Neutrophil (primary cell): ENCODE measurements around the gene CDR2.

Experiments
- H3K27ac ChIP-seq: fragments of 200-600 bp; sonication (generic); 2 replicates; pipeline ENCODE4 v1.5.1; 2016; ENCODE audit warnings: mild to moderate bottlenecking, moderate library complexity
- H3K27me3 ChIP-seq: fragments of 200-600 bp; sonication (generic); 2 replicates; pipeline ENCODE4 v1.6.0; 2016; ENCODE audit warnings: mild to moderate bottlenecking
- H3K36me3 ChIP-seq: fragments of 200-600 bp; sonication (generic); 2 replicates; pipeline ENCODE4 v1.5.1; 2017
- H3K4me1 ChIP-seq, 2 experiments: fragments of 200-600 bp in 1 of 2; sonication (generic) in 1 of 2; 1 replicate in 1 of 2; 2 replicates in 1 of 2; pipeline versions ENCODE4 v1.5.1 to v1.6.1; 2013 to 2016; ENCODE audit warnings: low read depth in 1 of 2, low read length in 1 of 2, mild to moderate bottlenecking in 1 of 2, moderate library complexity in 1 of 2; ENCODE audit not compliant: control insufficient read depth in 1 of 2, insufficient read depth in 1 of 2
- H3K4me3 ChIP-seq, 2 experiments: fragments of 200-600 bp in 1 of 2; sonication (generic) in 1 of 2; 1 replicate in 1 of 2; 2 replicates in 1 of 2; pipeline ENCODE4 v1.5.1; 2013 to 2016; ENCODE audit warnings: low read depth in 1 of 2, low read length in 1 of 2, mild to moderate bottlenecking in 1 of 2, moderate library complexity in 1 of 2
- H3K9me3 ChIP-seq: fragments of 200-600 bp; sonication (generic); 2 replicates; pipeline ENCODE4 v1.5.1; 2016
- CTCF ChIP-seq: fragments of 200-600 bp; sonication (generic); IDR thresholded peaks from 2 replicates; pipeline ENCODE4 v1.5.1; 2016; ENCODE audit warnings: antibody characterized with exemption

CDR2 gene

GRCh38 chr16:22320572-22321339 lies 53.7 kb downstream of the CDR2 start:
- peaks cover 53% of the 10 kb centered on the region for H3K36me3 ChIP-seq
- no peaks in the 10 kb centered on the region for H3K27me3 ChIP-seq
- no peak overlapping the region for H3K4me3 ChIP-seq
- peaks cover 0 to 3% of the 10 kb centered on the region in 2 experiments for H3K4me1 ChIP-seq
- TF ChIP-seq CTCF: no peak
- no peaks in the 10 kb centered on the region for H3K9me3 ChIP-seq
- no peak overlapping the region for H3K27ac ChIP-seq

DNA sequence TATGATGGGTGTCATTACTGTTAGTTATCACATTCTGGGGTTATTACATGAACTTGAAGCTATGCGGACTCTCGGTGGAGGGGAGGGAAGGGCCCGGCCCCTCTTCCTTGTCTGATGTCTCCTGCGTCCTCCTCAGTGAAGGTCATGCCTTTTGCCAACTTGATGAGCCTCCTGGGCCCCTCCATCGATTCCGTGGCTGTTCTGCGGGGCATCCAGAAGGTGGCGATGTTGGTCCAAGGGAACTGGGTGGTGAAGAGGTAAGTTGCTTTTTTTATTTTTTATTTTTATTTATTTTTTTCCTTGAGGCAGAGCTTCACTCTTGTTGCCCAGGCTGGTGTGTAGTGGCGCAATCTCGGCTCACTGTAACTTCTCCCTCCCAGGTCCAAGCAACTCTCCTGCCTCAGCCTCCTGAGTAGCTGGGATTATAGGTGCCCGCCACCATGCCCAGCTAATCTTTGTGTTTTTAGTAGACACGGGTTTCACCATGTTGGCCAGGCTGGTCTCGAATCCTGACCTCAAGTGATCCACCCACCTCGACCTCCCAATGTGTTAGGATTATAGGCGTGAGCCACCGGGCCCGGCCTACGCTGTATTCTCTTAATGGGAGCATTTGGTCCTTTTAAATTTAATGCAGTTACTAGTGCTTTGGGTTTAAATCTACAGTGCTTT lies 55.6 kb downstream of the CDR2 start:
- Histone ChIP-seq H3K4me3 (no peak overlapping the region), H3K4me1 (peaks cover 0 to 3% of the 10 kb centered on the region in 2 experiments), H3K36me3 (peaks cover 48% of the 10 kb centered on the region), H3K27ac (no peak overlapping the region), H3K27me3 (no peaks in the 10 kb centered on the region), H3K9me3 (no peaks in the 10 kb centered on the region)
- TF ChIP-seq CTCF: peak; percentile 46

- Histone ChIP-seq H3K9me3 (no peaks in the 10 kb centered on the region), H3K27ac (no peak overlapping the region), H3K27me3 (no peaks in the 10 kb centered on the region), H3K36me3 (peaks cover 50% of the 10 kb centered on the region), H3K4me1 (peaks cover 0 to 3% of the 10 kb centered on the region in 2 experiments), H3K4me3 (no peak overlapping the region)
- no peak for TF ChIP-seq CTCF
Observed at GRCh38 chr16:22317625-22318024, 56.8 kb downstream of the CDR2 start.

GRCh38 chr16:22317001-22317530 lies 57.4 kb downstream of the CDR2 start:
- Histone ChIP-seq H3K36me3 (peaks cover 55% of the 10 kb centered on the region), H3K27me3 (no peaks in the 10 kb centered on the region), H3K27ac (no peak overlapping the region), H3K4me1 (peaks cover 0 to 3% of the 10 kb centered on the region in 2 experiments), H3K4me3 (no peak overlapping the region), H3K9me3 (no peaks in the 10 kb centered on the region)
- TF ChIP-seq CTCF: no peak

DNA sequence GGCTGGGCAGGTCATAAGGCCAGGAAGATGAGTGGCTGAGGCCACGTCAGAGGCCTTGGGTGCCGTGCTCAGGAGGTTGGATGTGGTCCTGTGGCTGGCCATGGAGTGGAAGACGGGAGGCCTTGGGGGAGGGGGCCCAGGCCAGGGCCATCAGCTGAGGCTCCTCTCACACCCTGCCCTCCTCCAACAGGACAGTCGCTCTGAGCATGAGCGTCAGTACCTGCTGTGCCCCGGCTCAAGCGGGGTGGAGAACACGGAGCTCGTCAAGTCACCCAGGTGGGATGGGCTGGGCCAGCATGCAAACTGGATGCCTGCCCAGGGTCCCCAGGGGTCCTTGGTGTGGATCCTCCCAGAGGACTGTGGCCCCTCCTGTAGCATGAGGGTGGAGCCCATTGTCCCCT lies 58.0 kb downstream of the CDR2 start:
- Histone ChIP-seq H3K4me3 (no peak overlapping the region), H3K27ac (no peak overlapping the region), H3K36me3 (peaks cover 61% of the 10 kb centered on the region), H3K27me3 (no peaks in the 10 kb centered on the region), H3K9me3 (no peaks in the 10 kb centered on the region), H3K4me1 (peaks cover 0 to 2% of the 10 kb centered on the region in 2 experiments)
- TF ChIP-seq CTCF: no peak
